NCI-H2107 (cell line): ENCODE results near the gene TENM3.
"Not testable (repeated sequence)": the region's sequence is repeated elsewhere in the genome, so short reads cannot be mapped to it uniquely, and the experiment has no call there.

Experiments
- DNase-seq: peaks from one replicate; lab custom pipeline; 2025; lab: John Stamatoyannopoulos, UW

TENM3 gene

DNA sequence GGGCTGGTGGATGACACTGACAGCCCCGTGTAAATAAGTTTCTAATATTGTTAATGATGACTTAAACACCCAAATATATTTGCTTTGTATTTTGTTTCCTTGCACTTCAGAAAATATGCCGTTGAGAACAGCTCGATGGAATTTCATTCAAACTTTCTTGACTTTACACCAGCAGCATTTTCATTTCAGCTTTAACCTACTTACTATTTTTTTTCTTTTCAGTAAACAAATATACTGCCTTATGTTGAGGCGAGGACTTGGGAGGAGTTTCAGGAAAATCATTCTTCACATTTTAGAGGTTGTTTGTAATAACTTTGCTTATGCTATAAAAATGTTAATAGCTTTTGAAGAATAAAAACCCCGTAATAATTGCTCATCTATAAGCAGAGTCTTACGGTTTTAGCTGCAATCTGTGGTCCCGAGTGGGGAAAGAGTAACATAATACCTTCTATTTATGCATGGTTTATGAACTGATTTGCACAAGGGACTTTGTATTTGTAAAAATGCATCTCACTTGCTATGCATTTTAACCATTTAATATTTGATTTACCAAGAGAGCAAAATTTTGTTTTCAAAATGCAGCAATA lies 14.1 kb upstream of the TENM3 start:
- DNase-seq = no peak

GRCh38 chr4:182230256-182230655 lies 12.9 kb upstream of the TENM3 start:
- DNase-seq = no peak

DNA sequence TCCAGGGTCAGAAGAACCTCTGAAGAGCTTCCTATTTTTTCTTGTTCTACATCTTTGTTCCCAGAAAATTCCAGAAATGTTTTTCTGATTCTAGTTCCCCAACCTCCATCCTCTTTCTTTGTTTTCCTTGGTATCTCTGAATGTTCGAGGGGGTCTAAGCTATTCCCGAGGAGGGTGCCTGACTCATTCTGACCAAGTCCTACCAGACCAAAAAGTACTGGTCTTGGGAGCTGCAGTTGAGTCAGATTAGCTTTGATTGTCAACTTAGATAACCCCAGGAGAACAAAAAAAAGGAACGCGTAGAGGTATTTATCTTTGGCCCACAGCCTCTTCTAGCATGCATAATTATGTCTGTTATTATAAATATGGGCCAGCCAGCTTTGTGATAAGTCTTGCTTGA lies 12.1 kb upstream of the TENM3 start:
- no peak for DNase-seq

DNA sequence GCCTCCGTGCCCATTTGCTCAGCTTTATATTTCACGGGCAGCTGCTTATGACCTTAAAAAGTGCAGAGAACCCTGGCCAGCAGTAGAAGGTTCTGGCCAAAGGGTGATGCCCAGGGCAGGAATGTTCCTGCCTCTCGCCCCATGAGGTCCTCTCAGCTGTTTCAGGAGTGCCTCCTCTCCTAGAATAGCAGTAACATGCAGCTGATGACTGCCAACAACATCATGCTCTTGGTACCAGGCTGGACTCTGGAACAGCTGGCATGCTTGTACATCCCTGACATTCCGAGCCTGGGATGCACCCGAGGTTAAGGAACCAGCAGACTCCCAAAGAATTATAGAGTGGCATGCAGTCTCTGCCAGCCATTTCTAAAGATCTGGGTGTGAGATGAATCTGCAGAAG lies 11.7 kb upstream of the TENM3 start:
- no peak for DNase-seq

DNA sequence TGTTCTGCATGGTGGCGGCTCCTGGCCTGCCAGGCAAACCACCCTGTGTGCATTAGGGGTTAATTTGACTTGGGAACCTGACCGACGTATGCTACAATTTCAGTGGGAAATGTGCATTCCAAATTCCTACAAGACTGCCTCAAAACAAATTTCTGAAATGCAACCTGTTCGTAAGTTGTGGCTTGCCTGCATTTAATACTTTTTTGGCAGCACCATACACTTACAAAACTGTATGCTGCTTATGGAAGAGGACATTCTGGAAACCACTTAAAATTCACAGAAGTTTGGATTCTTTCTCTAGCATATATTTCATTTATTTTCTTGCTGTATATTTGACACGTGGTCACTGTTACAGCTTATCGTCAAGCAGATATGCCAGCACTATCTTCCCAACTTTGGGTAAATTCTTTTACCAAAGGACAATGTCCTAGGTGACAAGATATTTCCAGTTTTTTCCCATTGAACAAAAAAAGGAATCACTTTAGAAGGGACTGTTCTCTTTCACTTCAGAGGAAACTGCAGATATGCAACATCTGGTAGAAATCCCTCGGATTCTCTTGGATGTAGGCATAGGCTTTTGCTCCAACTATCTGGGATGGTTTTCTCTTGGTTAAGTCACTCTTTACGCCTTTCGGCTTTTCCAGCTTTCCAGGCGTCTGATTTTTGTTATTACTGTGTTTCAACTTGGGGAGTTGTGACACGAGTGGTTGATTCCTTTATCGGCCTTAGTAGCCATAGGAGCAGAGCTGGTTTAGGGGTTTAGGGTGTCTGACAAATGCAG lies 9.7 kb upstream of the TENM3 start:
- DNase-seq = no peak

DNA sequence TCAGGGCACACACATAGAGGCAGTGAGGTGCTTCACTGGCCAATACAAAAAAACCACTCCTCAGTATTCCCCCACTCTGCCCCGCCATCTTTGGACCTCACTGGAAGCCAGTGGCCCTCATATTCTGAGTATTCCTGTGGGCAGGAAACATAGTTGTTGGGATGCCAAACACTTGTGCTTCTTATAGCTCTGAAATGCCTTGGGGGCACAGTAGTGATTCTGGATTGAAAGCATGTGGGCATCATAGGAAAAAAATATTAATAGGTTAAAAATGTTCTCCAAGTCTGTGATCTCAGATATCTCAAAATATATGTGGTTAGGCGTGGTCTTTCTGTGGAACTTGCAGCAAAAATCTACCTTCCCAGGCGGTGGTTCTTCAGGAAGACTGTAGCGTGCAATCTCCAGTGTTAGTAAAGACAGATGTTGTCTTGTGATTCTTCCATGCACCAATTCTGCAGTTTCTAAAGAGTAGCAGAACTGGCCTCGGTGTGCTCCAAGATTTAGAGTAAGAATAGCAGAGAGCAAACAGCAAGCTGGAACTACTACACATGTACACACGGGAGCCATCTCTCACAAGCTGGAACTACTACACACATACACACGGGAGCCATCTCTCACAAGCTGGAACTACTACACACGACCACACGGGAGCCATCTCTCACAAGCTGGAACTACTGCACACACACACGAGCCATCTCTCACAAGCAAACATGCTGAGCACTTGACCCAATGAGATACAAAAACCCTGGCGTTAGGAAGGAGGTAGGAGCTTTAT lies 8.0 kb upstream of the TENM3 start:
- DNase-seq = no peak

- no peak for DNase-seq
Measured at GRCh38 chr4:182236186-182236585, 7.0 kb upstream of the TENM3 start.

- not testable (repeated sequence) for DNase-seq
Measured at GRCh38 chr4:182237010-182237409, 6.2 kb upstream of the TENM3 start.

DNA sequence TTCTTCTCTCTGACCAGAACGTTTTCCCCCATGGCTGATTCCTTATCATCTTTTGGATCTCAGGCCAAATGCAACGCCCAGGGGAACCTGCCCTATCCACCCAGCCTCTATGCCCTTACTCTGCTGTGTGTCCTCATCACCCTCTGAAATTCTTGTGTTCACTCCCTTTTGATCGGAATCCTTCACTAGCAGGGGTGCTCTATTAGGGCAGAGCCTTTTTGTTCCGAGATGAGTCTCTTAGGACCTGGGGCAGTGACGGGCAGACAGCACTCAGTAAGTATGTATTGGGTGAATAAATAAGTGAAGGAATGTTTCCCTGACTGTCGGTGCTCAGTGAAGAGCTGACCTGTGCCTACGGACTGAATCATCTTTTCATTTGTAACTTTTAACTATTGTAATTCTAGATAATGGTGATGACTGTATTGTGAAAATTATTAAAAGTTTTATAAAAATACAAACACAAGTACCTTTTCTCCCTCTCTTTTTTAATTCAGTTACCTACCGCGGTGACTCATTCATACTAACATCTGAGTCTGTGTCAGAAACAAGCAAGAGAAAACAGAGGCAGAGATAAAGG lies 4.8 kb upstream of the TENM3 start:
- no peak for DNase-seq

GRCh38 chr4:182240161-182241130 lies 2.8 kb upstream of the TENM3 start:
- no peak for DNase-seq

GRCh38 chr4:182242260-182242659 lies 942 bp upstream of the TENM3 start:
- DNase-seq = not testable (repeated sequence)

DNA sequence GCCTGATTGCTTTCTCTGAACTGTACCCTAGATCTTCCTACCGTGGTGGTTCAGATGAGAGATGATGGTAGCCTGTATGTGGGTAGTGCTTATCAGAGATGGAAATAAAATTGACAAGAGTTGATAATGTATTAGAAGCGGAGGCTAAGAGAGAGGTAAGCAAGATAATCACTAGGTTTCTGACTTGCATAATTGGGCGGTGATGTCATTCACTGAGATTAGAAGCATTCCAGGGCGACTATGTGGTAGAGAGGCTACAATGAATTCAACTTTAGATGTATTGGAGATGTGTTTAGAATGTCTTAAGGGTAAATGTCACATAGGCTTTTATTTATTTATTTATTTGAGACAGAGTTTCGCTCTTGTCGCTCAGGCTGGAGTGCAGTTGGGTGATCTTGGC lies 415 bp upstream of the TENM3 start:
- DNase-seq = no peak

- no peak for DNase-seq
Measured at GRCh38 chr4:182245041-182245440, 1.8 kb downstream of the TENM3 start.

DNA sequence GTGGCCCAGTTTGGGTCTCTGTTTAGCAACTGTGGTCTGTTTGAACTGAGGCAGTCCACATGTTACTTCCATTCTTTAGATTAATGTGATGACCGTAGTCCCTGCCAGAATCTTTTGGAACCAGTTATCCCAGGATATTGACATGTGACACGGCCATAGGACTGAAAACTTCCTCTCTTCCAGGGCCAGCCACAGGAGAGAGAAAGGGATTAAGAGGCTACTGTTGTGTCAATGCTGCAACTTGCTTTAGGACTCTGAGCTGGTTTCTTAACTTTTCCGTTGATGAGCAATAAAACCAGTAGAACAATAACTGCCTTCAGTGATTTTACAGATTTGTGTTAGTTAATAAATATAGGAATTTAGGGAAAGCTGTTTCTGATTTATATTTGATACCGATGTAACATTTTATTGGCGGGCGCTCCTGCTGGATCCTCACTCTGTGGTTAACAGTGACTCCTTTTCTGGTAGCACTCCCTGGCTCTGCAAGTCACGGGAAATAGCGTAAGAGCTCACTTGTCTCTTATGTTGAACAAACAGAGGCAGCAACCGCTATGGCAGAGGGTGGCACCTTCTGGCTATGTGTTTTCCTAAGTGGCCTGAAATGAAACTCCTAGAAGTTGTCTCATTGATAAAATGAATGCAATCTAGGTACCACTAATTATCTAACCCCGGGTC lies 2.5 kb downstream of the TENM3 start:
- DNase-seq = no peak

DNA sequence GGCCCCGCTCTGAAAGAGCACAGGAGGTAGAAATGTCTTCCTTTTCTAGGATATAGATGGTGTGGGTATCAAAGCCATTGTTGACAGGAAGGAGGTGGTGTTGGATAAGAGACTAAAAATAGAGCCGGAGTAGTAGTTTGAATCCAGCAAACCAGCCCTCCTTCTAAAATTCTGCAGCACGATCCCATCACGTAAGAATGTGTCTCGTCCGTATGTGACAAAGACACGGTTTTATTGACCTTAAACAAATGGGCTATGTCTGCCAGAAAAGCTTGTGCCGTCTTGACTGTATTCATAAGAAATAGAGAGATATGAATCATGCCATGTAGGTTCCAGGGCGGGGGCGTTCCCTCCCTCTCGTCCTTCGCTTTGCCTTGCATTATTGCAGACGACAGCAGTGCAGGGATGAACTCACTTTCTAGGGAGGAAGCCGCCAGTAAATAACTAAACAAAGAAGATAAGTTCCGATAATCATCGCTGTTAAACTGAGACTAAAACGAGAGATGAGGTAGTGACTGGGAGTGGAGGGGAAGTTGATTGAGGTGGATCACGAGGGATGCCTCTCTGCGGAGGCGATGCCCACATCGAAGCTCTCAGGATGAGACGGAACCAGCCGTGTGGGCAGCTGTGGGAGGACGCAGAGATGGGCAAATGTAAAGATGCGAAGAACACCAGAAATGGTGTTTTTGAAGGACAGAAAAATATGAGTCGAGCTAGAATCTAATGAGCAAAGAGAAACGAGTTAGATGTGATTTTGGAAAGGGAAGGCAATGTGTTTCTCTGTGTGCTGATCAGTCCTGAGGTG lies 3.4 kb downstream of the TENM3 start:
- DNase-seq = no peak

GRCh38 chr4:182248295-182248694 lies 5.1 kb downstream of the TENM3 start:
- no peak for DNase-seq

DNA sequence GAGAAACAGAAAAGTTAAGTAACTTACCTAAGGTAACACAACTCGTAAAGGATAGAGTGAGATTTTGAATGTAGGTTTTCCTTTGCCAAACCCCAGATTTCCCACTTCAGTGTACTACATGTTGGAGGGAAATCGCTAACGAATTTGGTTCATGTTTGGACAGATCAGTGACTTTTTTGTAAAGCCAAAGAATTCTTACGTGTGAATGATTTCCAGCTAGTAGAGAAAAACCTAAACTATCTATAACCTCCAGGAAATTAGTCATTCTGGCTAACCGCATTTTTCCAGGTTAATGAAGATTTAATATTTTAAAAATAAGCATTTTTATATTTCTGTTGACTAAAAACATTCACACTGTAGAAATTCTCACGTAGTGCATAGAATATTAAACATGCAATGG lies 7.2 kb downstream of the TENM3 start:
- no peak for DNase-seq

DNA sequence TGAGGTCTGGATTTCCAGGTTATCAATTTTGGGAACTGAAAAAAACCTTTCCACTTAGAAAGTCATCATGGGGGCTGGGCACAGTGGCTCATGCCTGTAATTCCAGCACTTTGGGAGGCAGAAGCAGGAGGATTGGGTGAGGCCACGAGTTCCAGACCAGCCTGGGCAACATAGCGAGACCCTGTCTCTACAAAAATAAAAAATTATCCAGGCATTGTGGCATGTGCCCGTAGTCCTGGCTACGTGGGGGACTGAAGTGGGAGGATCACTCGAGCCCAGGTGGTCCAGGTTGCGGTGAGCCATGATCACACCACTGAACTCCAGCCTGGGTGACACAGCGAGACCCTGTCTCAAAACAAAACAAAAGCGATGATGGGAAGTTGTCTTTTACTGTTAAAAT lies 7.9 kb downstream of the TENM3 start:
- DNase-seq = no peak

GRCh38 chr4:182252220-182252619 lies 9.0 kb downstream of the TENM3 start:
- no peak for DNase-seq
